ENCODE data around the gene SLC35F3.
"Not testable (repeated sequence)": the region's sequence is repeated elsewhere in the genome, so short reads cannot be mapped to it uniquely, and the experiment has no call there.

SLC35F3 gene

DNA sequence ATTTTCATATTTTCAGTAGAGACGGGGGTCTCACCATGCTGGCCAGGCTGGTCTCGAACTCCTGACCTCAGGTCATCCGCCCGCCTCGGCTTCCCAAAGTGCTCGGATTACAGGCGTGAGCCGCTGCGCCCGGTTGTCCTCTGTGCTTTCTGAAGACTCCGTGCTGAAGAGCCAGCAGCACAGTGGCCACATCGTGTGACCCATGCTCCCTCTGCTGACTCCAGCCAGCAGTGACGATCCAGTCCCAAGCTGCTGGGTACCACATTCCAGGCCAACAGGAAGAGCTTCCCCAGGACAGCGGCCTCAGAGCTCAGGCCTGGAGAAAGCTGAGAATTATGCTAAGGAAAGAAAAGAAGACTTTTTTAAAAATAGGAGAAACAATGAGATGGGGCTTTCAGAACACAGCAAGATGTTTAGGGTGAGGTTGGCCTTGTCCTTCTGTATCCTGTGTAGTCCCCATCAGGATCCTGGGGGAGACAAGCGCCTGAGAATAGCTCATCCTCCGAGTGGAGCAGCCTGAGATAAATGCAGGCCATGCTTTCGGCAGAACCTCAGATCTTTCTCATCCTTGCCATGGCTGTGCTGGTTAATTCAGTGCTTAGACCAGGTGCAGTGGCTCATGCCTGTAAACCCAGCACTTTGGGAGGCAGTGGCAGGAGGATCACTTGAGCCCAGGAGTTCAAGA lies 207.1 kb downstream of the SLC35F3 start:
- DNase-seq, result no peak

DNA sequence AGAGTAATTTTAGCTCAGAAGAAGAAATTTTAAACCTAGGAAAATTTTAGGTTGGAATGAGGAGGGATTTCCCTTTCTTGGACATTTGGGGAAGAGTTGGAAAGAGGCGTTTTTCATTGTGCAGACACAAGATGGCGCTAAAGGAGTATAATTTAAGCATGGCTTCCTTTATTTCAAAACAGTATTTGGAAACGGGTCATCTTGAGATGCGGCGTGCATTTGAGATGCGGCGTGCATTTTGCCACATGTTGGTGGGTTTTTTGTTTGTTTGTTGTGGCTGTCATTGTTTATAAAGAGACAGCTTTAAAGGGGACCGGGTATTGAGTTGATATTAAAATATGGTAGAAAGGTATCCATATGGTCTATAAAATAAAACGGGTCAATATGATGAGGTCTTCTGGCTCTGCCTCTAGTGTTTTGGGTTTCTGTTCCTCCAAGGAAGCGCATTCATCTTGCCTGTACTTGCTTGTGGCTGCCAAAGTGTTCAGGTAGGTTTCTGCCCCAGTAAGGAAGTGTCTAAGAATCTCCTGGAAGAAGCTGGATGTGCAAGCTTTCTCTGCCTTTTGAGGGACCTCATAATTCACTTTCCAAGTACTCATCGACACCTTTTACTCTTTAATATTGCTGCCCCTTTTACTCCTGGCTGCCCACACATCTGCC lies 210.3 kb downstream of the SLC35F3 start:
- peak; percentile 26 for DNase-seq

DNA sequence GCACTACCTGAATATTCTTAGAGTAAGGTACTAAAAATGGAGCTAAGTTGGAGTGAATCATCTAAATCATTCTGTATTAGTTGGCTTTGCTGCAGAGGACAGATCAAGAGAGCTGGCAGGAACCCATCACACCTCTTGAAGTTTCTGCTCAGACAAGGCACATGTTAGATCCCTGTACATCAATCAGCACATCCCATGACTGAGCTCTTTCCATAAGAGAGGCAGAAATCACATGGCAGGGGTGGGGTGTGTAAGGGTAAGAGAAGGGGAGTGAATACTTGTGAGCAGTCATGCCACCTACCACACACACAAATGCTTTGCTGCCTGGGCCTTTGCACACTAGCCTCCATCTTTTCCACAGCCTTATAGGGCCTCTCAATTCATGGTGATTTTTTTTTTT lies 214.4 kb downstream of the SLC35F3 start:
- DNase-seq, result no peak

DNA sequence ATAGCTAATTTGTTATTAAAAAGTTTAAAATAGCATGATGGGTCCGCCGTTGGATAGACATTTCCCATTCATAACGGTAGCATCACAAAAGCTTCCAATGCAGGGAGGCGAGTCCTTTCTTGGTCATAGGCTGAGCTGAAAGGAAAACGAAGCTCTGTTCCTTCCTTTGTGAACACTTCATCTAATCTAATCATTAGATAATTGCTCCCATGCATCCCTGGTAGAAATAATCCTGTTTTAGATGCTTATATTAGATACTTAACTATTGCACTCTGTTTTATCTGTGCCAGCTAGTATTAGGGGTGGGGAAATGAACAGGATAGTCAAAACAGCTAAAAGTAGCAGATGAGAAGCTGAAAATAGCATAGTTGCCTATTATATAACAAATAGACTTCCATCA lies 215.0 kb downstream of the SLC35F3 start:
- DNase-seq, result no peak

DNA sequence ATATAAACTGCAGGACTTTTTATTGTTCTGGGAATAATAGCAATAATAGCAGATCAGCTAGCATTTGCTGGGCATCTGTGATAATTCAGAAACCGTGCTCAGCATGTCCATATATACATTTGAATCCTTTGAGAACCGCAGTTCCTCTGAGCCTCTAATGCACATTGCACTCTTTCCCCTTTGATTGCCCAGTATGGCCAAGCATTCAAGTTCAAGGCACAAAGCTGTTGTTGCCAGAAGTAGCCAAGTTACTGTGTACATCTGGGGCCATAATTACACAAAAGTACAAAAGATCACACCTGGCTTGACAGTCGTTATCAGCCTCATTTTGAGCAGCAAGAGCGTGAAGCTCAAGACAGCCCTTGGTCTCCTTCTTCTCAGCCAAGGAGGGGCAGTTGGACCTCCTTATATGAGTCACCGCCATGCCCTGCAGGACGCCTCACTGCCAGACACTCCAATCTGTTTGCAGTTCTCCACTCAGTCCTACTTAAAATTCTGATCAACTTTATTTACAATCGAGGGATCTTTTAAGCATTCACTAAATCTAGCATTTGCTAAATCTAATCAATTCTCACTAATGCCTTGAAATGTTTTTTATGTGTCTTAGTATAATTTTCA lies 216.0 kb downstream of the SLC35F3 start:
- DNase-seq, result no peak

DNA sequence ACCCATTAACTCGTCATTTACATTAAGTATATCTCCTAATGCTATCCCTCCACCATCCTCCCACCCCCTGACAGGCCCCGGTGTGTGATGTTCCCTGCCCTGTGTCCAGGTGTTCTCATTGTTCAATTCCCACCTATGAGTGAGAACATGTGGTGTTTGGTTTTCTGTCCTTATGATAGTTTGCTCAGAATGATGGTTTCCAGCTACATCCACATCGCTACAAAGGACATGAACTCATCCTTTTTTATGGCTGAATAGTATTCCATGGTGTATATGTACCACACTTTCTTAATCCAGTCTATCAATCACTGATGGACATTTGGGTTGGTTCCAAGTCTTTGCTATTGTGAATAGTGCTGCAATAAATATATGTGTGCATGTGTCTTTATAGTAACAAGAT lies 217.2 kb downstream of the SLC35F3 start:
- not testable (repeated sequence) for DNase-seq

DNA sequence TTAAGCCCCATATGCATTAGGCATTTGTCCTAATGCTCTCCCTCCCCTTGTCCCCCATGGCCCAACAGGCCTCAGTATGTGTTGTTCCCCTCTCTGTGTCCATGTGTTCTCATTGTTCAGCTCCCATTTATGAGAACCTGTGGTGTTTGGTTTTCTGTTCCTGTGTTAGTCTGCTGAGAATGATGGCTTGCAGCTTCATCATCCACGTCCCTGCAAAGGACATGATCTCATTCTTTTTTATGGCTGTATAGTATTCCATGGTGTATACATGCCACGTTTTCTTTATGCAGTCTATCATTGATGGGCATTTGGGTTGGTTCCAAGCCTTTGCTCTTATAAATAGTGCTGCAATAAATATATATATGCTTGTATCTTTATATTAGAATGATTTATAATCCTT lies 218.1 kb downstream of the SLC35F3 start:
- DNase-seq, result not testable (repeated sequence)

DNA sequence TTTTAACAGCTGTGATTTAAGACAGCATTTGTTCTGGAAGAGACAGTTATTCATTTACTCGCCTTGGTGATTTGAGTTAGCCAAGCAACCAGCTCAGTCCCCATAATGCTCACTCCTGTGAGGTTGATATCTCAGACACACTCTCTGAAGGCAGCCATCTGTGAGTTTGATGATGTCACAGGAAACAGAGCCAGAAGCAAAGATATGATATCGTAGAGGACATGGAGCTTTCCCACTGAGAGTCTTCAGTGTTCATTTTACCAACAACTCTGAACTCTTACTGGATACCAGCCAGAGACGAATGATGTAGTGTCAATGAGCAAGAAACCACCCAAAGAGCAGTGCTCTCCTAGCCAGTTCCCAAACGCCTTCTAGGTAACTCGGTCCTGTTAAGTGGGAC lies 219.4 kb downstream of the SLC35F3 start:
- no peak for DNase-seq

DNA sequence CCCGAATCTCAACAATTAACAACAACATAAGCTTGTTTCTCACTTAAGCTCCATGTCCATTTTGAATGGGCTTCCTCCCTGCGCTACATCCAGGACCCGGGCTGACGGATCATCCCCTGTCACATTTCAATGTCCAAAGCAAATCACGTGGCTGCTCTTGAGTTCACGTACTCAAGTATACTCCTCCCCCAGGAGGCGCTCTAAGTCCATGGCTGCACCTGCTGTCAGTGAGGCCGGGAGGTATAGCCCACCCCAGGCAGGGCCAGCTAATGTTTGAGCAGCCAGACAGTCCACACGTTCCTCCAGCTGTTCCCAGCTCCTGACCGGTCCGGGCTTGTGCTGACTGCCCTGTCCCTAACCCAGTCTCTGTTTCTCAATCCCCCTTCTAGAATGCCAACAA lies 220.8 kb downstream of the SLC35F3 start:
- DNase-seq, result peak; percentile 69

DNA sequence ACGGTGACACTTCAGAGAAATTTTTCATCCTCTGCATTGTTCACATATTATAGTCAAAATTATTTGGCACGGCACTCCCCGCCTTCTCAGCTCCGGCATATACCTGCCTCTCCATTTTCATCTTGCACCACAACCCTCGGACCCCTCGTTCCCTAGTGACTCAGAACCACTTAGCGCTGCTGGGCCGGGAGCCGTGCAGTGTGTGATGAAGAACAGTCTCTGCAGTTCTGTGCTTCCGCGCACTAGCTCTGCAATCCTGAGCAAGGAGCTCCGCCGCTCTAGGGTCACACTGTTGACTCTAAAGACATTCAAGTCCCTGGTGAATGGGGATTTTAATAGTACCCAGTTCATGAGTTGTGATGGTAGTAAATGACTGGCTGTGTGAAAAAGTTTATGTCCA lies 221.2 kb downstream of the SLC35F3 start:
- DNase-seq, result no peak

DNA sequence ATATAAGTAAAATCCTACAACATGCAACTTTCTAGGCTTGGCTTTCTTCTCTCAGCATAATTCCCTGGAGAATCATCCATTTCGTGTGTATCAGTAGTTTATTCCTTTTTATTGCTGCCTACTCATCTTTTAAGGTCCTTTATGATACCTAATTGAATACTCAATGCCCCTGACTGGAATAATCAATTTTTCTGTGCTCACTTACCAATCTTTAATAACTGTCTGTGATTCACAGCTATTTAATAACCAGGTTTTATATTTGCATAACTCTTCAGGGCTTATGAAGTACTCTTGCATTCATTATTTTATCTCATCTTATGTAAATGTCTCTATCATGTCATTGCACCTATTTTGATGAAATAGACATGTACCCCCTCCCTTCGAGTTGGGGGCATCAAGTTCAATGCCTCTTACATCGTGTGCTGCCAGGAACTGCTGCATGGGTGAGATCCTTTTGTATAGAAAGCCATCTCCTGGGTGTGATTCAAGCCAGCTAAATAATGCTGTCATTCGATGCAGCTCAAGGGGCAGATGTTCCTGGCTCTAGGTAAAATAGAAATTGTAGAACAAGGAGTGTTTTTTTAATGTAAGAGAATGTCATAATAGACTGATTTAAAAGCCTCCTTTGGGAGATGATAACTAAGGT lies 222.7 kb downstream of the SLC35F3 start:
- DNase-seq, result no peak

DNA sequence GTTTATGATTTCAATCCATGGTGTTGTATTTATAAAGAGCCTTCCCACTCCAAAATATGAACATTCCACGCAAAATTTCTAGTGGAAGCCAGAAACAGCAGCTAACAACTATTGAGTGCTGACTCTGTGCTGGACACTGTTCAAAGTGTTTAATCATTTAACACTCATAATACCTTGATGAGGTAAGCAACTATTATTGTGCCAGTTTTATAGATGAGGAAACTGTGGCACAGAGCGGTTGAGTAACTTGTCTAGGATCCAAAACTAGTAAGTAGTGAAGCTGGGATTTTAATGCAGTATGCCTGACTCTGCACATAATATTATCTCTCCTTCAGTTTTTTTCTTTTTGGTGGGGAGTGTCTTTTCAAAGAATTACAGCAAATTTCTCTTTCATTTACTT lies 228.3 kb downstream of the SLC35F3 start:
- no peak for DNase-seq

DNA sequence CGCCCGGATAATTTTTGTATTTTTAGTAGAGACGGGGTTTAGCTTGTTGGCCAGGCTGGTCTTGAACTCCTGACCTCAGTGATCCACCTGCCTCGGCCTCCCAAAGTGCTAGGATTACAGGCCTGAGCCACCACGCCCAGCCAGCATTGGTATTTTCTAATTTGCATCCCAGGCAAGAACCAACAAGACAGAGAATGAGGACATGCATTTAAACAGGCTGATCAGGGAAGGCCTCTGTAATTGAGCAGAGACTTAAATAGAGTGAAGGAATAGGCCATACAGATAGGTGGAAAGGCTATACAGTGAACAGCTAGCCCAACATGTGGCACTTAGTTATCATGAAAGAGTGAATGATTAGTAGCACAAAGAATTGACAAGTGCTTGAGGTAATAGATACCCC lies 230.4 kb downstream of the SLC35F3 start:
- no peak for DNase-seq

DNA sequence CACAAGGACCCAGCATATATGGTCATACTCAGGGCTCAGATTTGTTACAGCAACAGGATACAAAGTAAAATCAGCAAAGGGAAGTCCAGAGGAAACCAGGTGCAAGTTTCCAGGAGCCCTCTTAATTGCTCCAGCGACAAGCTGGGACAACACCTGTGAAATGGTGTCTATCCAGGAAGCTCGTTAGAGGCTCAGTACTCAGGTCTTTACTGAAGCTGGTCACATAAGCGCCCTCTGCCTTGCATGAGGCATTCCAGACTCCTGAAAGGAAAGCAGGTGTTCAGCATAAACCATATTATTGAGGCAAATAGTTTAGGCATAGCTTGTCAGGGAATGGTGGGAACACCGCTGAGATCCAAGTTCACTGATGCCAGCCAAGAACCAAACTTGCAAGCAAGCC lies 231.0 kb downstream of the SLC35F3 start:
- no peak for DNase-seq

DNA sequence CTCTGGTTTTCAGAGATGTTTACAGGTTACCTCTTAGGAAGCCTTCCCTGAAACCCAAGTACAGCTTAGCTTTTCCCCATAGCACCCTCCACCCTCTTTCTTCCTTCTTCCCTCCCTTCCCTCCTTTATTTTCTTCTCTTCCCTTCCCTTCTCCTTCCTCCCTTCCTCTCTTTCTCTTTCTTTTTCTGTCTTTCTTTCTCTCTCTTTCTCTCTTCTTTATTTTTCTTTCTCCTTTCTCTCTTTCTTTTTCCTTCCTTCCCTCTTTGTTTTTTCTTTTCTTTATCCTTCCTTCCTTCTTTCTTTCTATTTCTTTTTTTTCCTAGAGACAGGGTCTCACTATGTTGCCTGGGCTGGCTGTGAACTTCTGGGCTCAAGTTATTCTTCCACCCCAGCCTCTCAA lies 231.6 kb downstream of the SLC35F3 start:
- no peak for DNase-seq

DNA sequence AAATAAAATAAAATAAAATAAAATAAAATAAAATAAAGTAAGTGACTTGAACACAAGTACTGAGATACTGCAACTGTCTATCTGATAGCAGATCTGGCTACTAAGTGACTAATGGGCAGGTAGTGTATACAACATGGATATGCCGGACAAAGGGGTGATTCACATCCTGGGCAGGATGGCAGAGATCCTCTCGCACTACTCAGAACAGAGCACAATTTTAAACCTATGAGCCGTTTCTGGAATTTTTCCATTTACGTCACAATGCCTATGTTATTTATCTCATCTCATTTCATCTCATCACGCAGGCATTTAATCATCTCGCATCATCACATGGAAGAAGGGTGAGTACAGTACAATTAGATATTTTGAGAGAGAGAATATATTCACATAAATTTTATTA lies 235.5 kb downstream of the SLC35F3 start:
- DNase-seq, result no peak

DNA sequence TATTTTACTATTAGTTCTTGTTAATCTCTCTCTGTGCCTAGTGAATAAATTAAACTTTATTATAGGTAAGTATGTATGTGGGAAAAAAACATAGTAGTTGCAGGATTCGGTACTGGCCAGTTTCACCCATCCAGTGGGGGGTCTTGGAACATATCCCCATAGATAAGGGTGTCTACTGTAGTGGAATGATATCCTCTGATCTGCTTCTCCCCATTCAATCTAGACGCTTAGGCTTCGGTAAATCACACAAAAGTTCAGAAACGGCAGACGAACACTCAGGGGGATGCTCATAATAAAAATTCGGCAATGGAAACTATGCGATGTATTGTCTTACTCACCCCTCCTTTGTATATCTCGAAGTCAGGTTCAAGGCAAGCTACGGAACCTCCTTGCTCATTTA lies 235.9 kb downstream of the SLC35F3 start:
- no peak for DNase-seq

DNA sequence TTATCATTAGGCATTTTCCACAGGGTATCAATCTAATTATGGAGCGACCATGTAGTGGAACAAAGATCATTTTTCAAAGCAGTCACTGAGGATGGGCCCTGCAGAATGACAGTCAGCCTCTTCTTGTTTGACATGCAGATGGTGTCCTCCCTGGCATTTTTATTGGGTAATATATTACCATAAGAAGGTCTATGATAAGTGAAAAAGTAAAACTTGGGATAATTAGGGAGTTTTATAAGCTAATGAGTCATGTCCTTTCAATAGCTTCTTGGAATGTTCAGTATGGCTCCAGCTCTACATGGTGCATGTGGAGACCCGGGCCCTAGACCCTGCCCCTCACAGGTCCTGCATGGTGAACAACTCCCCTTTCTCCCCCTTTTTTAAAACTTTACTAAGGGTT lies 236.5 kb downstream of the SLC35F3 start:
- DNase-seq, result no peak

DNA sequence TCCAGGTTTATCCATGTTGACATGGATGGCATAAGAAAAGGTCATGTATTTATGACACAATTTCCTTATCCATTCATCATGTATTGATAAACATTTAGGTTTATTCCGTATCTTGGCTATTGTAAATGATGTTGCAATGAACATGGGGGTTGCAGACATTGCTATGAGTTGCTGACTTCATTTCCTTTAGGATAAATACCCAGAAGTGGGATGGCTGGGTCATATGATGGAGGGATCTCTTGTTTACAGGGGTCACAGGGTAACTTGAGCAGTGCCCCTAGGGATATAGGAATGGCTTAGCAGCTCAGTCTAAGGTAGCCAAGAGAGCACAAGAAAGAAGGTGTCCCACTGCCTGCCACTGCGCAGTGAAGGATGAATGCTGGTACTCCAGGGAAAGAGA lies 239.2 kb downstream of the SLC35F3 start:
- DNase-seq, result no peak

DNA sequence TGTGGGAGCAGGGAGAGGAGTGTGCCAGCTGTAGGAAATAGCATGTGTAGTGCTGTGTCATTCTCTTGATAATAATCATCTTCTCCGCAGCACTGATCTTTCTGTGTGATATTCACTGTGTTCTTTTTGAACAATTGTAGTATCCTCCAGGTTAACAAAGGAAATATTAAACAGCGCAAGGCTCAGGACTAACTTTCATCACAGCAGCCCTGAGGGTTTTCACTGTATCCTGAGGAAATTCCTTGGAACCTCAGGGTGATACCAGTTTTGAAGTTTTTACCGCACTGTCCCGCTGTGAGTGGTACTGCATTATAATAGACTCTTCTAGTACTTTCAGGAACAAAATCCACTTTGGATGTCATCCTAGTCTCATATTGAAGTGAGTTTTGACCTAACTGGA lies 240.4 kb downstream of the SLC35F3 start:
- no peak for DNase-seq

DNA sequence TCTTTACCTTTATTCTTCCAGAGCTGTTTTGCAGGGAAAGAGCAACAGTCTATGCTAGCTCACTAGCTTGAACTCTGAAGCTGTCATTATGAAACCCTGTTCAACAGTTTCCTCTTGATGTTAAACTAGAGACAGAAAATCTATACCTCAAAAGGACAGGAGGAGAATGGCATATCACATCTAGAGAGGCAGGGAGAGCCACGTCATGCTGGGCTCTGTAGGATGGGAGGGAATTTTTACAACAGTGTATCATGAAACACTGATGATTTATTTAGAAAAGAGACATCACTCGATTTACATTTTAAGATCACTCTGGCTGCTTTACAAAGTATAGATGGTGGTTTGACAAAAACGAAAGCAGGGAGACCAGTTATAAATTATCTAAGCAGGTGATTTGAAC lies 243.9 kb downstream of the SLC35F3 start:
- DNase-seq, result no peak

DNA sequence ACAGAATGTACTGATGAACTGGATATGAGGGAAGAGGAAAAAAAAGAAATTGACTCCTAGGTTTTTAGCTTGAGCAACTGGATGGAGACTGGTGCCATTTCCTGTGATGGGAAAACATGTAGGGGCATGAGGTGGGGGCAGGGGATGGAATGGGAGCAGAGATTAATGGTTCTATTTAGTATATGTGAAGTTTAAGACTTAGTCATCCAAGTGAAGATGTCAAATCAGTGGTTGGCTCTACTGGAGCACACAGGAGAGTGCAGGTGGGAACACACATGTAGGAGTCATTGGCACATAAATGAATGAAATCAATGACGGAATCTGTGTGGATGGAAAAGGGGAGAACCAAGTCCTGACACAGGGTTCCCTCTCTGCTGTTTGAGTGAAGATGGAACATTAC lies 244.3 kb downstream of the SLC35F3 start:
- no peak for DNase-seq

DNA sequence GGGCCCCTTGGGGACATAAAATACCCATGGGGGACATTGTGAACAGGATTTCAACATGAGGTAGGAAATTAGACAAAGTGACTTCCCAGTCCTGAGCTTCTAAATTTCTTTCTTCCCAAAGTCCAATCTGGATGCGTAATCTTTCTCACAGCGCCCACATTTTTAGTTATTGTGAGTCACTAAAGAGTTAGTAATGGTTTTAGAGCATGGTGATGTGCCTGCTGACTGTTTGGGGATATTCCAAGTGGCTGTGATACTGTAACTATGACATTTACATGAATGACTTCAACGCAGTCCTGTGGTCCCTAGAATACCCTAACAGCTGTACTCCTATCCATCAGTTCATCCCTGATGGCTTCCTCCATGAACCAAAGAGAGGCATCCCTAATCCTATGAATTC lies 244.7 kb downstream of the SLC35F3 start:
- no peak for DNase-seq

DNA sequence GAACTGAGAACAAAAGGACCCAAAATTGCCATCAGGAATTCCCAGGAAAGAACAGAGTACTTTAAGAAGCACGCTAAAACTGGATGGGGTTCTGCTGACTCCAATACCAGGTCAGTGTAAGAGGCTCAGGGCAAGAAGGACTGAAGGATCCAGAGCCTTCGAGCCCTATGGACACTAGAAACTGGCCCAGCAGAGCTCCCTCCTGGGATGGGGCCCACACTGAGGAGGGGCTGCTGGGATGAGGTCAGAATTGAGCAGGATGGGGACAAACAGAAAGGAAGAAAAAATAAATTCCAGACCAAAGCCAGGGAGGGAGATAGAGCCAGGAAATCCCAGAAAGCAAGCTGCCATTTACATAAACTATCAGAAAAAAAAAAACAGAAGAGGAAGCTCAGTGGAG lies 246.4 kb downstream of the SLC35F3 start:
- no peak for DNase-seq
